ENCODE measurements around the gene GSTM1. TPM values are rescaled to one million over a fixed set of nuclear protein-coding genes. Genes with fewer than 3 reads are reported as not detected.
"Not testable (repeated sequence)": the region's sequence is repeated elsewhere in the genome, so short reads cannot be mapped to it uniquely, and the experiment has no call there.

GSTM1 gene
- total RNA-seq, 1 donor from 2014 or later: 17.8 TPM

GRCh38 chr1:109697066-109697465 is 9.4 kb downstream of the GSTM1 start:
- Mint-ChIP-seq H3K4me1 (ENCODE audit: low read depth) (no peaks in the 10 kb centered on the region), H3K27ac (ENCODE audit: unreplicated experiment) (no peak overlapping the region), H3K9me3 (ENCODE audit: low read depth) (no peaks in the 10 kb centered on the region), H3K36me3 (ENCODE audit: low read depth) (no peaks in the 10 kb centered on the region), H3K4me3 (ENCODE audit: unreplicated experiment) (no peak overlapping the region), H3K27me3 (ENCODE audit: low read depth) (no peaks in the 10 kb centered on the region)
- TF ChIP-seq CTCF (IDR thresholded peaks at IDR 0.05): no peak
- DNase-seq (ENCODE audit: low spot score): no peak

- not testable (repeated sequence) for H3K4me1 Mint-ChIP-seq (ENCODE audit: low read depth); H3K36me3 Mint-ChIP-seq (ENCODE audit: low read depth); H3K9me3 Mint-ChIP-seq (ENCODE audit: low read depth); H3K27ac Mint-ChIP-seq (ENCODE audit: unreplicated experiment); H3K27me3 Mint-ChIP-seq (ENCODE audit: low read depth); H3K4me3 Mint-ChIP-seq (ENCODE audit: unreplicated experiment); DNase-seq (ENCODE audit: low spot score)
These were observed 10.2 kb downstream of the GSTM1 start for GRCh38 chr1:109697861-109698260.

- H3K4me1 Mint-ChIP-seq (ENCODE audit: low read depth); DNase-seq (ENCODE audit: low spot score); H3K27ac Mint-ChIP-seq (ENCODE audit: unreplicated experiment); H3K9me3 Mint-ChIP-seq (ENCODE audit: low read depth); H3K27me3 Mint-ChIP-seq (ENCODE audit: low read depth); H3K36me3 Mint-ChIP-seq (ENCODE audit: low read depth); H3K4me3 Mint-ChIP-seq (ENCODE audit: unreplicated experiment): not testable (repeated sequence)
These were observed 15.3 kb downstream of the GSTM1 start for GRCh38 chr1:109702940-109703339.

- H3K4me1 Mint-ChIP-seq (ENCODE audit: low read depth): no peaks in the 10 kb centered on the region
- no peak for TF ChIP-seq CTCF (IDR thresholded peaks at IDR 0.05)
- peaks cover 9% of the 10 kb centered on the region for H3K36me3 Mint-ChIP-seq (ENCODE audit: low read depth)
- peaks cover 19% of the 10 kb centered on the region for H3K9me3 Mint-ChIP-seq (ENCODE audit: low read depth)
- no peaks in the 10 kb centered on the region for H3K27me3 Mint-ChIP-seq (ENCODE audit: low read depth)
- no peak for DNase-seq (ENCODE audit: low spot score)
- H3K27ac Mint-ChIP-seq (ENCODE audit: unreplicated experiment): no peak overlapping the region
- no peak overlapping the region for H3K4me3 Mint-ChIP-seq (ENCODE audit: unreplicated experiment)
These were observed 16.6 kb downstream of the GSTM1 start for GRCh38 chr1:109704173-109704572.

GRCh38 chr1:109705411-109705810 is 17.8 kb downstream of the GSTM1 start:
- no peak overlapping the region for H3K27ac Mint-ChIP-seq (ENCODE audit: unreplicated experiment)
- DNase-seq (ENCODE audit: low spot score): no peak
- H3K4me3 Mint-ChIP-seq (ENCODE audit: unreplicated experiment): no peak overlapping the region
- H3K27me3 Mint-ChIP-seq (ENCODE audit: low read depth): no peaks in the 10 kb centered on the region
- H3K9me3 Mint-ChIP-seq (ENCODE audit: low read depth): peaks cover 24% of the 10 kb centered on the region
- H3K4me1 Mint-ChIP-seq (ENCODE audit: low read depth): no peaks in the 10 kb centered on the region
- H3K36me3 Mint-ChIP-seq (ENCODE audit: low read depth): peaks cover 12% of the 10 kb centered on the region
- no peak for TF ChIP-seq CTCF (IDR thresholded peaks at IDR 0.05)

- H3K27ac Mint-ChIP-seq (ENCODE audit: unreplicated experiment); H3K27me3 Mint-ChIP-seq (ENCODE audit: low read depth); DNase-seq (ENCODE audit: low spot score); H3K4me1 Mint-ChIP-seq (ENCODE audit: low read depth); H3K4me3 Mint-ChIP-seq (ENCODE audit: unreplicated experiment): not testable (repeated sequence)
- Mint-ChIP-seq H3K36me3 (ENCODE audit: low read depth) (peaks cover 12% of the 10 kb centered on the region), H3K9me3 (ENCODE audit: low read depth) (peaks cover 18% of the 10 kb centered on the region)
These were observed 21.3 kb downstream of the GSTM1 start for GRCh38 chr1:109708949-109709348.

GRCh38 chr1:109709822-109710221 is 22.2 kb downstream of the GSTM1 start:
- peaks cover 15% of the 10 kb centered on the region for H3K9me3 Mint-ChIP-seq (ENCODE audit: low read depth)
- H3K36me3 Mint-ChIP-seq (ENCODE audit: low read depth); H3K27ac Mint-ChIP-seq (ENCODE audit: unreplicated experiment); H3K4me1 Mint-ChIP-seq (ENCODE audit: low read depth); DNase-seq (ENCODE audit: low spot score); H3K4me3 Mint-ChIP-seq (ENCODE audit: unreplicated experiment); H3K27me3 Mint-ChIP-seq (ENCODE audit: low read depth): not testable (repeated sequence)

- not testable (repeated sequence) for H3K4me1 Mint-ChIP-seq (ENCODE audit: low read depth); H3K4me3 Mint-ChIP-seq (ENCODE audit: unreplicated experiment); H3K27ac Mint-ChIP-seq (ENCODE audit: unreplicated experiment); H3K36me3 Mint-ChIP-seq (ENCODE audit: low read depth); H3K27me3 Mint-ChIP-seq (ENCODE audit: low read depth); DNase-seq (ENCODE audit: low spot score)
- peaks cover 15% of the 10 kb centered on the region for H3K9me3 Mint-ChIP-seq (ENCODE audit: low read depth)
These were observed 24.1 kb downstream of the GSTM1 start, which contains the start of gene GSTM5 for GRCh38 chr1:109711593-109712320. Gene GSTM5, plus strand, starts transcription at chr1:109712251. Its CDS starts 62 bp downstream, at chr1:109712313.
